Measurements from ENCODE around the gene SLC8A3. TPM values are rescaled to one million over a fixed set of nuclear protein-coding genes. Genes with fewer than 3 reads are reported as not detected.
A peak's percentile ranks its signal among the peaks of the same experiment; 100 is the strongest.

The SLC8A3 gene
- total RNA-seq, 2 donors from 2014 or later: 0.09 TPM; not detected in 1

DNA sequence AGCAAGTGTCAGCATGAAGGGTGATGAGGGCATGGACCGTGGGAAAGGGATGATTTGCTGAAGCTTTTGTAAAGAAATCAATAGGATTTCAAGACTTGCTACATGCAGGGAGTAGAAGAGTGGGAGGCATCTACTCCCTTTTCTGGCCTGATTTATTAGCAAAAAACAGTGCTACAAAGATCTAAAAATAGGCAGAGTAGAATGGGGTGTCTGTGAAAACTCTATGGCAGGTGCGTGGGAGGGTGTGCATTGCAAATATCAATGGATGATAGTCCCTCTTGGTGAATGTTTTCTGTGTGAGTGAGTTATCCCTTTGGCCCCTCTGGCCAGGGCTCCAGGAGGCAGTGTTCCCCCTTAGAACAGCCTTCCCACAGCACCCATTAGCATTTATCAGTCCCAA lies 170.5 kb downstream of the SLC8A3 start:
- Histone ChIP-seq H3K36me3 (ENCODE audit: control insufficient read depth, insufficient read depth, low read length) (no peaks in the 10 kb centered on the region), H3K4me1 (ENCODE audit: control insufficient read depth, insufficient read depth, low read length) (no peaks in the 10 kb centered on the region), H3K27me3 (ENCODE audit: control insufficient read depth, insufficient read depth, low read length, poor library complexity, severe bottlenecking) (peaks cover 6% of the 10 kb centered on the region), H3K27ac (ENCODE audit: low read depth, low read length) (no peak overlapping the region), H3K9me3 (ENCODE audit: control insufficient read depth, low read length) (no peaks in the 10 kb centered on the region), H3K9ac (ENCODE audit: extremely low read depth, low read length, poor library complexity, severe bottlenecking) (no peak overlapping the region), H3K4me3 (ENCODE audit: low read length) (no peak overlapping the region)
- Mint-ChIP-seq H3K4me3 (no peak overlapping the region), H3K27me3 (ENCODE audit: insufficient read depth) (peaks cover 2% of the 10 kb centered on the region), H3K27ac (peak overlapping the region; percentile 24), H3K9me3 (no peaks in the 10 kb centered on the region), H3K4me1 (peaks cover 4% of the 10 kb centered on the region), H3K36me3 (ENCODE audit: low read depth) (no peaks in the 10 kb centered on the region)
- no peak for DNase-seq
- TF ChIP-seq, protein P1, sequence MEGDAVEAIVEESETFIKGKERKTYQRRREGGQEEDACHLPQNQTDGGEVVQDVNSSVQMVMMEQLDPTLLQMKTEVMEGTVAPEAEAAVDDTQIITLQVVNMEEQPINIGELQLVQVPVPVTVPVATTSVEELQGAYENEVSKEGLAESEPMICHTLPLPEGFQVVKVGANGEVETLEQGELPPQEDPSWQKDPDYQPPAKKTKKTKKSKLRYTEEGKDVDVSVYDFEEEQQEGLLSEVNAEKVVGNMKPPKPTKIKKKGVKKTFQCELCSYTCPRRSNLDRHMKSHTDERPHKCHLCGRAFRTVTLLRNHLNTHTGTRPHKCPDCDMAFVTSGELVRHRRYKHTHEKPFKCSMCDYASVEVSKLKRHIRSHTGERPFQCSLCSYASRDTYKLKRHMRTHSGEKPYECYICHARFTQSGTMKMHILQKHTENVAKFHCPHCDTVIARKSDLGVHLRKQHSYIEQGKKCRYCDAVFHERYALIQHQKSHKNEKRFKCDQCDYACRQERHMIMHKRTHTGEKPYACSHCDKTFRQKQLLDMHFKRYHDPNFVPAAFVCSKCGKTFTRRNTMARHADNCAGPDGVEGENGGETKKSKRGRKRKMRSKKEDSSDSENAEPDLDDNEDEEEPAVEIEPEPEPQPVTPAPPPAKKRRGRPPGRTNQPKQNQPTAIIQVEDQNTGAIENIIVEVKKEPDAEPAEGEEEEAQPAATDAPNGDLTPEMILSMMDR (conservative IDR thresholded peaks at IDR 0.05): no peak
- WGBS, 2 experiments (ENCODE audit: insufficient coverage in 1 of 2, insufficient read length in 1 of 2): 64 to 88% methylated on average over 1 to 2 of the region's 2 CpGs

DNA sequence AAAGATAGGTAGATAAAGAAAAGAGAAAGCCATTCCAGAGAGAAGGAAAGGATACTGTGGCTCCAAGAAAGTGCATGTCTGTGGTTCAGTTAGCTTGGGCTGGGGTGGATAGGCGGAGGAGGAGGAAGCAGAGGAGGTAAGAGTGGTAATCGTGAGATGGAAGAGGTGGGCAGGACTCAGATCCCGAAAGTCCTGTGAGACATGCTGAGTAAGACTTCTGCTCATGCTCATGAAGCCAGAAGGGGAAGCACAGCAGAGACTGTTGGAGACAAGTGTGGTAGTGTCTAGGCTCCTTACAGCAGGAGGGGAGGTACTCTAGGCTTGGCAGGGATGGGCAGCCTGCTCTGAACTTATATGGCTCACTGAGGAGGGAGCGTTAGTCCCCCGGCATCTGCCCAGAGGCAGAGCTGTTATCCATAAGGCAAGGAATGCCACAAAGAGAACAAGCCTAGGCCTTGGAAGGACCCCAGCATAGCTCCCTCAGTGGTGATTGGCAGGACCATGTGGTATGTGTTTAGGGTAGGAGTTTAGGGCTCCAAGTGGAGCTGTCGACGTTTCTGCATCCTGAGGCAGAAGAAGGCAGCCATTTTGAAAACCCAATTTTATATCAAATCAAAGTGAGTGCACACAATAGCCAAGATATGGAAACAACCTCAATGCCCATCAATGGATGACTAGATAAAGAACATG lies 174.2 kb downstream of the SLC8A3 start:
- H3K9me3 ChIP-seq (ENCODE audit: control insufficient read depth, low read length): no peaks in the 10 kb centered on the region
- H3K9ac ChIP-seq (ENCODE audit: extremely low read depth, low read length, poor library complexity, severe bottlenecking): no peak overlapping the region
- H3K4me3 ChIP-seq (ENCODE audit: low read length): no peak overlapping the region
- Mint-ChIP-seq H3K4me3 (no peak overlapping the region), H3K27ac (no peak overlapping the region), H3K36me3 (ENCODE audit: low read depth) (no peaks in the 10 kb centered on the region), H3K4me1 (peaks cover 4% of the 10 kb centered on the region), H3K27me3 (ENCODE audit: insufficient read depth) (peaks cover 2% of the 10 kb centered on the region), H3K9me3 (no peaks in the 10 kb centered on the region)
- DNase-seq: no peak
- peaks cover 6% of the 10 kb centered on the region for H3K27me3 ChIP-seq (ENCODE audit: control insufficient read depth, insufficient read depth, low read length, poor library complexity, severe bottlenecking)
- WGBS, 2 experiments (ENCODE audit: insufficient coverage in 1 of 2, insufficient read length in 1 of 2): 92 to 96% methylated on average over 4 to 7 of the region's 7 CpGs
- TF ChIP-seq, protein P1 (conservative IDR thresholded peaks at IDR 0.05): no peak
- H3K4me1 ChIP-seq (ENCODE audit: control insufficient read depth, insufficient read depth, low read length): peaks cover 1% of the 10 kb centered on the region
- no peak overlapping the region for H3K27ac ChIP-seq (ENCODE audit: low read depth, low read length)
- H3K36me3 ChIP-seq (ENCODE audit: control insufficient read depth, insufficient read depth, low read length): no peaks in the 10 kb centered on the region

DNA sequence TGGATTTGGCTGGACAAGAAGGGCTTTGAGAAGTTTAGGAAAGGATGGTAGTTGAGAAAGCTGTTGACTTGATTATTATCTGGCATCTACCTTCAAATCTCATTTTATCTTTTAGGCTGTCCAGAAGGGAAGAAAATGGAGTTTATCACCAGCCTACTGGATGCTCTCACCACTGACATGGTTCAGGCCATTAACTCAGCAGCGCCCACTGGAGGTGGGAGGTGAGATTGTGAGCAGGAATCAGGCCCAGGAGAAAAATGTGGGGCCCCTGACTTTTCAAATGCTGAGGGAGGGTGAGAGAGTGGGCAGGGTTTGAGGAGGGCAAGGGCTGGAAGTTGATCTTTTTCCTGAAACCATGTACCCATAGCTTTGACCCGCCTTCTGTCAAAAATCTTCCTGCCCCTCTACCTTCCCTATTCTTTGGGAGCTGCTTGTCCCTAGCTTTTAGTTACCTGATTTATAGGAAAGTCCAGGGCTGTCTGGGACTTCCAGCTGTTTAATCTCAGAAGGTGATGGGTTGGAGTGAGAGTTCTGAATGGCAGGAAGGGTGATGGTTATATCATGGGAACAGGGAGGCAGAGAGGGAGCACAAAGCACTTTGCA lies 175.4 kb downstream of the SLC8A3 start:
- Mint-ChIP-seq H3K4me3 (no peak overlapping the region), H3K27ac (no peak overlapping the region), H3K36me3 (ENCODE audit: low read depth) (no peaks in the 10 kb centered on the region), H3K27me3 (ENCODE audit: insufficient read depth) (peaks cover 2% of the 10 kb centered on the region), H3K4me1 (peaks cover 16% of the 10 kb centered on the region), H3K9me3 (no peaks in the 10 kb centered on the region)
- 0 to 61% methylated on average over 1 to 2 of the region's 2 CpGs for WGBS, 2 experiments (ENCODE audit: insufficient coverage in 1 of 2, insufficient read length in 1 of 2)
- Histone ChIP-seq H3K36me3 (ENCODE audit: control insufficient read depth, insufficient read depth, low read length) (no peaks in the 10 kb centered on the region), H3K4me1 (ENCODE audit: control insufficient read depth, insufficient read depth, low read length) (peaks cover 10% of the 10 kb centered on the region), H3K27me3 (ENCODE audit: control insufficient read depth, insufficient read depth, low read length, poor library complexity, severe bottlenecking) (peaks cover 6% of the 10 kb centered on the region), H3K27ac (ENCODE audit: low read depth, low read length) (no peak overlapping the region), H3K9ac (ENCODE audit: extremely low read depth, low read length, poor library complexity, severe bottlenecking) (no peak overlapping the region), H3K9me3 (ENCODE audit: control insufficient read depth, low read length) (no peaks in the 10 kb centered on the region), H3K4me3 (ENCODE audit: low read length) (no peak overlapping the region)
- DNase-seq: peak; percentile 93
- TF ChIP-seq, protein P1 (conservative IDR thresholded peaks at IDR 0.05): peak; percentile 92

All from endodermal cell (in vitro differentiated cells).